Thyroid gland (tissue), 4 donors: Measurements from ENCODE around the gene OR2V2.

Source experiments
- CTCF ChIP-seq, 6 experiments: fragments of 200-600 bp in 3 of 6; fragments of 450-650 bp in 3 of 6; sonication (generic) in 3 of 6; IDR thresholded peaks; one replicate each; pipeline ENCODE4 v1.5.1; 2016 to 2019; ENCODE audit warnings: antibody characterized with exemption in 6 of 6, mild to moderate bottlenecking in 2 of 6, inconsistent platforms in 1 of 6, moderate library complexity in 1 of 6
- POLR2A ChIP-seq, 2 donors: fragments of 450-650 bp; IDR thresholded peaks; one replicate each; pipeline ENCODE4 v1.6.1; 2017; ENCODE audit warnings: antibody characterized with exemption in 2 of 2, mild to moderate bottlenecking in 2 of 2, moderate library complexity in 1 of 2

DNA sequence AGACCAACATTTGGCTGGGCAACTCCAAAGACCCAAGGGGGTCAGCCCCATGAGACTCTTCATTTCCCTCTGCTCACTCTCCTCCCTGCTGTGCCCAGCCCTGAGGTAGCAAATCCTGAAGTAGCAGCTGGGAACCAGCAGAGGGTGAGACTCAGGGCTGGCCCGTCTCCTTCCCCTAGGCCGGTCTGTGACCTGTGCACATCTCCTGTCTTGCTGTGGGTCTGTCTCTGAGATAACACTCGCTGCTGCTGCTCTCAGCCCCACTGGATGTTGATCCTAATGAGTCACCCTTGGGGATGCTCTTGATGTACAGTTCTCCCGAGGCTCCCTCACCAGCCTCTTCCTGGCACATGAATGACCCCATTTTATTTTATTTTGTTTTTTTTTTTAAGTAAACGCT lies 9.1 kb upstream of the OR2V2 start:
- TF ChIP-seq CTCF (IDR thresholded peaks at IDR 0.05) (no peak), POLR2A (IDR thresholded peaks at IDR 0.05) (no peak)
